Right ventricle myocardium superior (tissue), 1 donor: Measurements from ENCODE around the gene HHAT. TPM values are rescaled to one million over a fixed set of nuclear protein-coding genes. Genes with fewer than 3 reads are reported as not detected.

ENCODE experiments used
- ATAC-seq: fragments of 200-7000 bp; cut with Tn5 transposase; one replicate; pipeline ENCODE4 v1.9.1; 2020; ENCODE audit warnings: mild to moderate bottlenecking; ENCODE audit not compliant: poor library complexity
- DNase-seq: peaks from one replicate; pipeline ENCODE4 v3.0.0-alpha.2; 2020
- intact Hi-C: fragments of 100-400 bp; cut with DNase I; formaldehyde crosslinking; loops from one replicate; pipeline ENCODE4 v1.11.2; 2022
- total RNA-seq: library from RNA; stranded (reverse); fragmentation: NEBNext Ultra II Directional; extraction: Animal tissue kit (Norgen Biotek cat#: 25700); gene quantifications from one replicate; pipeline ENCODE4 v1.2.1, GENCODE V29; 2021
- donor health status: DM: no; HTN: yes; CAD: no; lungs with severe emphysema.

The HHAT gene
- total RNA-seq, 1 donor from 2014 or later = 1.5 TPM

GRCh38 chr1:210676539-210676938, 347.8 kb downstream of the HHAT start:
- ATAC-seq (no peak), DNase-seq (no peak)
- intact Hi-C loops = no loop called here

DNA sequence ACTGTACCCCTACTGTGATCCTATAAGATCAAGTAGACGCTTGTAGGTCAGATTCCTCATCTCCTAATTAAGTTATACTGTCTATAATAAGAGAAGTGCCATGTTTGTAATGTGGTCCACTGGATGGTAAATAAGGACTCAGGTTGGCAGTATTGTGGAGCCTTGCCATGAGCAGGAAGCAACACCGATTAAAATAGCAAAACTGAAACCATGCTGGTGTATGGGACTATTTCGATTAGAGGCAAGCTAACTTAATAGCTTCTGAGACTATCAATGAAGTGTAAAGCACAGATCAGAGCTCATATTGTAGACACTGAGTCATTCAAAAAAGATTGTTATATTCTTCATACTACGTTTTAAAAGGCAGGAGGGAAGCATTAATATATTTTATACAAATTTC, 348.8 kb downstream of the HHAT start:
- intact Hi-C loops = no loop called here

GRCh38 chr1:210678306-210678705, 349.6 kb downstream of the HHAT start:
- no peak for ATAC-seq
- intact Hi-C loops = no loop called here
- DNase-seq = no peak

More for the DNA sequence above, 348.8 kb downstream of the HHAT start:
- DNase-seq (no peak), ATAC-seq (peak; percentile 51)

DNA sequence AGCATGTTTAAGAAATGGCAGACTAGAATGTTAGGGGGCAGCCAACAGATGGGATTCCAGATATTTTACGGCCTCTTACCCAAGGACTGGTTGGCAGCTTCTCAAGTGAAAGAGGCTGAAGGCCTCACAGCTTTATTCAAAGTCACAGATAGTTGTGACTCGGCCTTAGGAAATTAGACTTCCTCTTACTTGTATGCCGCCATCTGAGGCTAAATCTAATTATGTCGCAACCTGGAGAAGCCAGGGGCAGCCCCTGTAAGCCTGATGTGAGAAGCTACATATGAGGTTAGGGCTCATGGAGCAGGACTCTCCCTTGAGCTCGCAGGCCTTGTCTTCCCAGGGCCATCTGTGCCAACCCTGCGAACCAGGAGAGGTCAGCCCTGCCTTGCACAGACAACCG, 352.5 kb downstream of the HHAT start:
- intact Hi-C loops = no loop called here
- no peak for ATAC-seq
- DNase-seq = no peak

DNA sequence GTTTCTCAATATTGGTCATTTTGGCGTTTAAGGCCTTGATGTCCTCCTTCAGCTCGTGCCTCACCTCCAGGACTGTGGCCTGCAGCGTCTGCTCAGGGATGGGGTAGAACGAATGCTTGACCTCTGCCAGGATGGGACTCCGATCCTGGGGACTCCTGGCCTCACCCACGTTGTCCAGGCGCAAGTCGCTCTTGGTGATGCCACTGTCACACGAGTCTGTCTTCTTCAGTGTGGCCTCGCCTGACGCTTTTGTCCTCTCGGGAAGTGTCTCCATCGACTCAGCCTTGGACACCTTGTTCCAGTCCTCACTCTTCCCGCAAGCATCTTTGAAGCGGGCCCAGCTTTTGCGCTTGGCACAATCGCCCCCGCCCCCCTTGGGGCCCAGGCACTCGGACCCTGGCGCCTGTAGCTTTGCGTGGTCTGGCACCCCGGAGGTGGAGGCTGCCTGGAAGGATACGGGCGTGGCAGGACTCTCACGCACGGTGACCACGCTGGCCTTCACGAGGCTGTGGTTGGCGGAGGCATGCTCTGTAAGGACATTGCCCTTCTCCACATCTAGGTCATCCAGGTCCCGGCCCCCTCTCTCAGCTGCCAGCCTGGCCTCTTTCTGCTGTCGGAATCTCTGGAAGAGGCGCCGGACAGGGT, 354.8 kb downstream of the HHAT start:
- intact Hi-C loops = no loop called here
- no peak for DNase-seq
- no peak for ATAC-seq

DNA sequence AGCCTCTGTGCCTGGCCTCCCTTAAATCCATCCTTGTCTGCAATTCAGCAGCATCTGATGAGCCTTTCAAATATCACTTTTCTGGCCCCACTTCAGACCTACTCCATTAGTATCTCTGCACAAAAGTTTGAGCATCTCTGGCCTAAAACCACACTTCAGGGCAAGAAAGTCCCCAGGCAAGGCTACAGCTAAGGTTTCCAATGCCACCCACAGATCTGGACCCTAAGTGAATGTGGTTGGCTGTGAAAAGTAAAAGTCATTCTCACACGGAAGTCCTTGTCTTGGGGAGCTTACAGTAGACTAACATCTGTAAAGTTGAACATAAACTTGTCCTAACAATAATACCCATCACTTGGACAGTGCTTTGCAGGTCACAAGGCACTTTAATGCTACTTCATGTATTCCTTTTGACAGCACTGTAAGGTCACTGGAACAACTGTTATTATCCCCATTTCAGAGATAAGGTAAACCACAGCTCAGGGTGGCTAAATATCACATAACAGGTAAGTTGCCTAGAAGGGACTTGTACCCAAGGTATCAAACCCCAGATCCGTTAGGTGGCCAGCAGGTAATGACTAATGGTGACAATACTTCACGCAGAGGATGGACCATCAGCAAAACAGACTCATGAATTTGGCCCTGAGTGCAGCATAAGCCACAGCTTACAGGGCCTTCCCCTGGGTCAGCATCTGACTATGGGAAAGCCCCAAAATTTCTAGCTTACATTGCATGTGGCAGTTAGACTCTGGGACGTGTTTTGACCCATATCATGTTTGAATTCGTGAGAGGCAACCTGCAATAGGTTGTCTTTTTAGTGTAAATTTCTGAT, 356.0 kb downstream of the HHAT start:
- DNase-seq = no peak
- no peak for ATAC-seq
- intact Hi-C loops = no loop called here

DNA sequence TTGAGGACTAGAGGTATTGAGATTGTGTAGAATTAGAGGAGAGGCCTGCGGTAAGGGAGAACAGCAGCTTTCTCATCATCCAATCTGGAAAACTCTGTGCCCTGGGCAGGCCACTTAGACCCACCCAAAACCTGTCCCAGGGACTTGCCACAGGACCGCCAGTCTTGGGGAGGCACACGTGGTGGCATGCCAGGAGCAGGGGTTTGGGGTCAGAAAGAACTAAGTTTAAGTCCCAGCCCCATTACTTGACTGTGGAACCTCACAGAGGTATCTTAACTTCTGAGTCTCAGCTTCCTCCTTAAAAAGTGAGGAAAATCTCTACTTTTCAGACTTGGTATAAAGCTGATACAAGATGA, 356.6 kb downstream of the HHAT start:
- intact Hi-C loops = no loop called here
- DNase-seq = no peak
- ATAC-seq = no peak

DNA sequence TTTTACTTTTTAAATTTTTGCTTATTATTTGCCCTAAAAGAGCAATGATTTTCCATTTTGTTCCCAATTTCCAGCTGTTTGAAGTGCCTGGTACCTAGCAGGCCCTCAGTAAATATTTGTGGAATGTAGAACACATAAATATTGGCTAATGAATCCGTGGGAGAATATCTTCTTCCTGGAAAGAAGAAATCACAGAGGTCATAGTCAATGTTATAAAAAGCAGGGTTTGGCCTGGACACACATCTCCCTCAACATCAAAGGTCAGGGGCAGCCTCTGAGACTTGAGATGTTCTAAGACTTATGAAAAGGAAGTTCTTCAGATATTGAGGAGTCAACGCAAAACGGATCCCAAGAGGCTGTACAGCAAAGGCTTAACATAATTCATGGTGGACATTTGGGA, 358.1 kb downstream of the HHAT start:
- ATAC-seq (no peak), DNase-seq (no peak)
- intact Hi-C loops = no loop called here

DNA sequence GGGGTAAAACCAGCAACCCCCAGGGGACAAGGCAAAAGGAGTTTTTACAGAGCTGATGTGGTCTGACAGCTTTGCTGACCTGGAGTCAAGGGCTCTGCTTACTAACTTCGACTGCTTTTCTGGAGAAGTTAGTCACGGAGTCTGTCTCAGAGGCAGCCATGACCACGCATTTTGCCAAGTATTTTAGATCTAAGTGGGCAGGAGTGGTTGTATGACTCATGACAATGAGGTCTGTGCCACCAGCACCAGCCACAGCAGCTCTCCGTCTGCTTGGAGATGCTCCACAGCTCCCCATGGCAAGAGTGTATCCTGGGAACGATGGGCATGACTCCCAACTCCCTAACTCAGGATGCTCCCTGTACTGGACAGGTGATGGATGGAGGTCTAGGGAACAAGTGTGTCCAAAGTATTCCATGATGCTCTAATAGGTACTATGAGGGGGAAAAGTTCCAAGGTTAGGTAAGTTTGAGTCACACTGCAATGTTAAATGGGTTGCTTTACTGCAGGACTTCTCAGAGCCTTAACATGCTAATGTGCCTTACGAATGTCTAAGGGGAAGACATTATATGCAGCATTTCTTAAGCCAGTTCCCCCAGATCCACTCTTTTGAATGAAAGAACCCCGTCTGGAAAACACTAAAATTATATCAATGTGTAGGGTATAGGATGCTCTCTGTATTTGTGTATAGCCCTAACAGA, 359.0 kb downstream of the HHAT start:
- intact Hi-C loops = no loop called here
- ATAC-seq = no peak
- no peak for DNase-seq

DNA sequence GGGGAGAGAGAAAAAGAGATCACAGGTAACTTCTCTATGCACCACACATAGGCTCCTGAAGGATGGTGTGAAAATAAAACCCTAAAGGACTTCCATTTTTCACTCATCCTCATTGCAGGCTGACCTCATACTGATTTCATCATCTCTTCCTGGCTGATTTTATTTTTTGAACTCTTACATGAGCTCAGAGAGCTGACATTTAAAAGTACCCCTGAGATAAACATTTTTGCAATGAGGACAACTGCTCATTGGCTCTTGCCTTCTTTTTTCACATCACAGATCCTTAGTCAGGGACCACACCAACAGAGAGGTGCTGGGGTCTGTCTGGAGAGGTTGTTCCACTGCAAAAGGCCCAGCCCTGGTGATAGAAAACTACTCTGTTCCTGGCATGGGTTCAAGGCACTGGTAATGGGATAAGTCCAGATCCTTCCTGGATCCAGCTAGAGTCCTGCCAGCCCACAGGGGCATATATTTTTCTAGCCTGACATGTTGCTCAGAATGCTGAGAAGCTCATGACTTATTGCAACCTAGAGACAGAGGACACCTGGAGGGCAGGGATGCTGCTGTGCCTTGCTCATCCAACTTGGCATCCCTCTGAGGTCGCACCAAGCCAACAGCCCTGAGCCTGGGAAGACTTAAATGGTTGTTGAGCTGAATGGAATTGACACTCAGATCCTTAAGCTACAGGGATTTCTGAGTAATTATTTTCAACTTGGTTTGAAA, 360.0 kb downstream of the HHAT start:
- intact Hi-C loops = no loop called here

DNA sequence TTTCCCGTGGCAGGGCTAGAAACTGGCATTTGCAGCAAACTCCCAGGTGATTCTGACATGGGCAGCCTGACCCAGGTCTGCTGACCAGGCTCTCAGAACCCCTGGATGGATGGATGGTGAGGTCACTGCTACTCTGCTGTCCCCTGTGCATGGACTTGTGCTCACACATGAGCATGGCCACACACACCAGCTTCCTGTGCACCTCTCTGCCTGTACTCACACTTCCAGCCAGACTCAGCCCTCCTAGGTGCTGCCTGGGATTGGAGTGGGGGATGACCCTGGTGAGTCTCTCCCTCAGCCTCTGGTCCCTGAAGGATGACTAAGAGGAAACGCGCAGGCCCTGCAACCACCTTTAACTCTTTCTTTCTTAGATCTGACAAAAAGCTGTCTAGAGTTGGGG, 361.1 kb downstream of the HHAT start:
- no peak for DNase-seq
- no peak for ATAC-seq
- intact Hi-C loops = no loop called here

More for the DNA sequence above, 360.0 kb downstream of the HHAT start:
- DNase-seq = no peak
- peak; percentile 41 for ATAC-seq

GRCh38 chr1:210690236-210690635, 361.5 kb downstream of the HHAT start:
- intact Hi-C loops = no loop called here
- DNase-seq = no peak
- no peak for ATAC-seq

GRCh38 chr1:210691039-210691610, 362.4 kb downstream of the HHAT start:
- intact Hi-C loops = no loop called here
- ATAC-seq (no peak), DNase-seq (no peak)

DNA sequence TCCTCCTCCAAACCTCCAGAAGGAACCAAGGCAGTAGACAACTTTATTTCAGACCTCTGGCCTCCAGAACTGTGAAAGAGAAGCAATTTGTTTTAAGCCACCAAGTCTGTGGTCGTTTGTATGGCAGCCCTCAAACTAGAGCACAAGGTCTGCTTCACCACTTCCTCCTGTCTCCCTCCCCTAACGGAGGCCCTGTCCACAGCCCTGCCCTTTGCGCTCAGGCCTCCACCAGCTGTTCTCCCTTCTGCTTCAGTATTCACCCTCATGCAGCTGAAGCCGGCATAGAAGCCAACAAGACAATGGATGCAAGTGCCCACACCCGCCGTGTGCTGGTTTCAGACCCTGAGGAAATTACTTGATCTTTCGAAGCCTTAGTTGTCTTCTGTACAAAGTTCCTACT, 364.1 kb downstream of the HHAT start:
- DNase-seq = no peak
- intact Hi-C loops = no loop called here
- no peak for ATAC-seq

DNA sequence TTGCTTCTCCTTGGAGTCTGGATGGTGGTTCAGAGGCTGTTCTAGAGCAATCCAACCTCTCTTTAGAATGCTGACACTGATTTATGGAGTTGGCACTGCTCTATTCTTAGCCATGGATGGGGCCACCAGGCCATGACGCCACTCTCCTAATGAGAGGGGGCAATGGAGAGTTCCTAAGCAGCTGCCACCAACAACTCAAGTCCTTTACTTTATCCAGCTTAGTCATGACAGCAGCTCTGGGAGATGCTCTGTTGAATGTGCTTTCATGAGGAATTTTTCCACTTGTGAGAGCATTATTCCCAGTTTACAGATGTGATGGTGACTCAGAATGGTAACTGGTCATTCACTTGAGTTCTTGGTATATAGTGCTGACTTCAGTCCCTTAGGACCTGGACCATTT, 366.3 kb downstream of the HHAT start:
- no peak for ATAC-seq
- DNase-seq = no peak
- intact Hi-C loops = no loop called here

- DNase-seq = no peak
- intact Hi-C loops = no loop called here
- ATAC-seq = no peak
These were observed 368.0 kb downstream of the HHAT start for GRCh38 chr1:210696709-210697108.

- ATAC-seq = no peak
- intact Hi-C loops = no loop called here
- DNase-seq = no peak
These were observed 368.5 kb downstream of the HHAT start for GRCh38 chr1:210697185-210697584.

GRCh38 chr1:210698661-210699060, 370.0 kb downstream of the HHAT start:
- no peak for ATAC-seq
- intact Hi-C loops = no loop called here

GRCh38 chr1:210700083-210700482, 371.4 kb downstream of the HHAT start:
- intact Hi-C loops = no loop called here
- ATAC-seq = no peak
- DNase-seq = no peak

More at GRCh38 chr1:210698661-210699060, 370.0 kb downstream of the HHAT start:
- no peak for DNase-seq
